ENCODE results near the gene RUNX2.
"Not testable (repeated sequence)": the region's sequence is repeated elsewhere in the genome, so short reads cannot be mapped to it uniquely, and the experiment has no call there.

Gene RUNX2

DNA sequence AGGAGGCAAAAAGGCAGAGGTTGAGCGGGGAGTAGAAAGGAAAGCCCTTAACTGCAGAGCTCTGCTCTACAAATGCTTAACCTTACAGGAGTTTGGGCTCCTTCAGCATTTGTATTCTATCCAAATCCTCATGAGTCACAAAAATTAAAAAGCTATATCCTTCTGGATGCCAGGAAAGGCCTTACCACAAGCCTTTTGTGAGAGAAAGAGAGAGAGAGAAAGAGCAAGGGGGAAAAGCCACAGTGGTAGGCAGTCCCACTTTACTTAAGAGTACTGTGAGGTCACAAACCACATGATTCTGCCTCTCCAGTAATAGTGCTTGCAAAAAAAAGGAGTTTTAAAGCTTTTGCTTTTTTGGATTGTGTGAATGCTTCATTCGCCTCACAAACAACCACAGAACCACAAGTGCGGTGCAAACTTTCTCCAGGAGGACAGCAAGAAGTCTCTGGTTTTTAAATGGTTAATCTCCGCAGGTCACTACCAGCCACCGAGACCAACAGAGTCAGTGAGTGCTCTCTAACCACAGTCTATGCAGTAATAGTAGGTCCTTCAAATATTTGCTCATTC lies at the start of gene RUNX2:
TSS of gene RUNX2 (plus strand) at position 375 of the 567 bp plus-strand sequence. CDS start 397 bp downstream, outside the sequence.
- DNase-seq (ENCODE audit: low read depth in 2 of 2), result no peak

- DNase-seq (ENCODE audit: low read depth in 2 of 2), result no peak
Measured at GRCh38 chr6:45278367-45278766, 49.8 kb upstream of the RUNX2 start.

GRCh38 chr6:45286707-45287106 lies 41.4 kb upstream of the RUNX2 start:
- not testable (repeated sequence) for DNase-seq (ENCODE audit: low read depth in 2 of 2)

- no peak for DNase-seq (ENCODE audit: low read depth in 2 of 2)
Measured at GRCh38 chr6:45289751-45290514, 38.2 kb upstream of the RUNX2 start.

DNA sequence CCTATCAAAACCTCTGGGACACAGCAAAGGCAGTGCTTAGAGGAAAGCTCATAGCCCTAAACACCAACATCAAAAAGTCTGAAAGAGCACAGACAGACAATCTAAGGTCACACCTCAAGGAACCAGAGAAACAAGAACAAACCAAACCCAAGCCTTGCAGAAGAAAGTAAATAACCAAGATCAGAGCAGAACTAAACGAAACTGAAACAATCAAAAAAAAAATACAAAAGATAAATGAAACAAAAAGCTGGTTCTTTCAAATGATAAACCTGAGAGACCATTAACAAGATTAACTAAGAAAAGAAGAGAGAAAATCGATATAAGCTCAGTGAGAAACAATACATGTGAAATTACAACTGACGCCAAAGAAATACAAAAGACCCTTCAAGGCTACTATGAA lies 34.8 kb upstream of the RUNX2 start:
- DNase-seq (ENCODE audit: low read depth in 2 of 2), result no peak

DNA sequence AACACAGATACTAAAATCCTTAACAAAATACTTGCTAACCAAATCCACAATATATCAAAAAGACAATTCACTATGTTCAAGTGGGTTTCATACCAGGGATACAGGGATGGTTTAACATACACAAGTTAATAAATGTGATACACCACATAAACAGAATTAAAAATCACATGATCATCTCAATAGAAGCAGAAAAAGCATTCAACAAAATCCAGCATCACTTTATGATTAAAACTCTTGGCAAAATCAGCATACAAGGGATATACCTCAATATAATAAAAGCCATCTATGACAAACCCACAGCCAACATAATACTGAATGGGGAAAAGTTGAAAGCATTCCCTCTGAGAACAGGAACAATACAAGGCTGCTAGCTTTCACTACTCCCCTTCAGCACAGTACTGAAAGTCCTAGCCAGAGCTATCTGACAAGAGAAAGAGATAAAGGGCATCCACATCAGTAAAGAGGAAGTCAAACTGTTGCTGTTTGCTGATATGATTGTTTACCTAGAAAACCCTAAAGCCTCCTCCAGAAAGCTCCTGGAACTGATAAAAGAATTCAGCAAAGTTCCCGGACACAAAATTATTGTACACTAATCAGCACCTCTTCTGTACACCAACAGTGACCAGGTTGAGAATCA lies 33.9 kb upstream of the RUNX2 start:
- not testable (repeated sequence) for DNase-seq (ENCODE audit: low read depth in 2 of 2)

GRCh38 chr6:45297320-45297719 lies 30.8 kb upstream of the RUNX2 start:
- DNase-seq (ENCODE audit: low read depth in 2 of 2), result no peak

DNA sequence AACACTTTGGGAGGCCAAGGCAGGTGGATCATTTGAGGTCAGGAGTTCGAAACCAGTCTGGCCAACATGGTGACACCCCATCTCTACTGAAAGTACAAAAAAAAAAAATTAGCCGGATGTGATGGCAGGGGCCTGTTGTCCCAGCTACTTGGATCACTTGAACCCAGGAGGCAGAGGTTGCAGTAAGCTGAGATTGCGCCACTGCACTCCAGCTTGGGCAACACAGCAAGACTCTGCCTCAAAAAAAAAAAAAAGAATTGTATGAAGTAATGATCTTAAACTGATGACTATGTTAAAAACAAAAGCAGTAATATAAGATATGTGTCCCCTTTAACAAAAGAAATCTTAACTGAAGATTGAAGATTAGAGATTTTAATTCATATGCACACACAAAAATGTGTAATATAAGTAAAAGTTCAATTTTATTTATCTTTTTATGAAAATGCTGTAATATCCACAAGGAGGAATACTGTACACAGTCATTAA lies 29.0 kb upstream of the RUNX2 start:
- no peak for DNase-seq (ENCODE audit: low read depth in 2 of 2)

DNA sequence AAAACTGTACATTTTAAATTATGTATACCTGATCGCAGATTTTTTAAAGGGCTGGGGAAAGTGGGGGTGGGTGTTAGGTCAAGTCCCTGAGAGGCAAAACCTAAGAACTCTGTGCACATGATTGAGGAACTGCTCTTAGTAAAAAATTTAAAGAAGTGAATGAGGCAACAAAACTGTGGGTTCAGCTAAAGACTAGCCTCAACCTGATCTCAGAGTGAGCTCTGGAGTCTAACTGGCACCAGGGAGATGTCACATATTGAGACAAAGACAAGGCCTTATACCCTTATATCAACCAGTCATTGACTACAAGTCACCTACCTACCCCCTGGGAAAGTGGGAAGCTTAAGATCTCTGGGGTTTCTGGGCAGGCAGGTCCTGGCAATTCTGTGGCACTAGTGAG lies 27.4 kb upstream of the RUNX2 start:
- DNase-seq (ENCODE audit: low read depth in 2 of 2), result no peak

GRCh38 chr6:45301348-45302142 lies 26.6 kb upstream of the RUNX2 start:
- DNase-seq (ENCODE audit: low read depth in 2 of 2), result no peak

DNA sequence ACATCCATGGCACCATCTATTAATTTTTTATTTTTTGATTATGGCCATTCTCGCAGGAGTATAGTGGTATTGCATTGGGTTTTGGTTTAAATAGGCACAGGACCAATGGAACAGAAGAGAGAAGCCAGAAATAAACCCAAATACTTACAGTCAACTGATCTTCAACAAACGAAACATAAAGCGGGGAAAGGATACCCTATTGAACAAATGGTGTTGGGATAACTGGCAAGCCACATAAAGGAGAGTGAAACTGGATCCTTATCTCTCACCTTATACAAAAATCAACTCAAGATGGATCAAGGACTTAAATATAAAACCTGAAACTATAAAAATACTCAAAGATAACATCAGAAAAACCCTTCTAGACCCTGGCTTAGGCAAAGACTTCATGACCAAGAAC lies 25.3 kb upstream of the RUNX2 start:
- no peak for DNase-seq (ENCODE audit: low read depth in 2 of 2)

DNA sequence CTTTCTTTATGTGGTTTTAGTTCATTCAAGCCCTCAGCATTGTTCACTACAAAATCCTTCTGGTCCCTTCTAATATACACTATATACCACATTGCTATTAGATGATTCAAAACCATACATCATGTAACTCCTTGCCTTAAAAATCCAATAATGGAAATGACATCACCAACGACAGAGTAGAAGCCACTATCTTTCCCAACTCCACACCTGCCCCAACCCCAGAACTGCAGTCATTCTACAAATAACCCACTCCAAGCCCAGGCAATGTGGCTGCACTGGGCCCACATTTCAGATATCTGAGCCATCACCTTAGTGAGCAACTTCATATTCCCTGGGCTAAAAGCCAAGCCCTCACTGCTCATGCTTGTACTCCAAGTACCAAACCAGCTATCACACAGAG lies 22.6 kb upstream of the RUNX2 start:
- DNase-seq (ENCODE audit: low read depth in 2 of 2), result no peak

- peak in 1 of 2 donors; percentile 4 for DNase-seq (ENCODE audit: low read depth in 2 of 2)
Measured at GRCh38 chr6:45310118-45310788, 17.9 kb upstream of the RUNX2 start.

DNA sequence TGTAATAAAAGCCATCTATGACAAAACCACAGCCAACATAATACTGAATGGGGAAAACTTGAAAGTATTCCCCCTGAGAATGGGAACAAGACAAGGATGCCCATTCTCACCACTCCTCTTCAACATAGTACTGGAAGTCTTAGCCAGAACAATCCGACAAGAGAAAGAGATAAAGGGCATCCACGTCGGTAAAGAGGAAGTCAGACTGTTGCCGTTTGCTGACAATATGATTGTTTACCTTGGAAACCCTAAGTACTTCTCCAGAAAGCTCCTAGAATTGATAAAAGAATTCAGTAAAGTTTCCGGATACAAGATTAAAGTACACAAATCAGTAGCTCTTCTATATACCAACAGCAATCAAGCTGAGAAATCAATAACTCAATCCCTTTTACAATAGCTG lies 14.0 kb upstream of the RUNX2 start:
- no peak for DNase-seq (ENCODE audit: low read depth in 2 of 2)

DNA sequence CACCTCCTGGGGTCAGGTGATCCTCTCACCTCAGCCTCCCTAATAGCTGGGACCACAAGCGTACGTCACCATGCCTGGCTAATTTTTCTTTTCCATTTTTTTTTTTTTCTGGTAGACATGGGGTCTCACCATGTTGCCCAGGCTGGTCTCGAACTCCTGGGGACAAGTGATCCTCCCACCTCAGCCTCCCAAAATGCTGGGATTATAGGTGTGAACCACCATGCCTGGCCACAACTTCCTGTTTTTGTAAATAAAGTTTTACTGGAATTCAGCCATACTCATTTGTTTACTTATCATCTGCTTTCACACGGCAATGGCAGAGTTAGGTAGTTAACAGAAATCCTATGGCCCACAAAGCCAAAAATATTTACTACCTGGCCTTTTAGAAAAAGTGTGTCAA lies 7.8 kb upstream of the RUNX2 start:
- DNase-seq (ENCODE audit: low read depth in 2 of 2), result no peak

GRCh38 chr6:45323656-45324224 lies 4.4 kb upstream of the RUNX2 start:
- DNase-seq (ENCODE audit: low read depth in 2 of 2), result no peak

DNA sequence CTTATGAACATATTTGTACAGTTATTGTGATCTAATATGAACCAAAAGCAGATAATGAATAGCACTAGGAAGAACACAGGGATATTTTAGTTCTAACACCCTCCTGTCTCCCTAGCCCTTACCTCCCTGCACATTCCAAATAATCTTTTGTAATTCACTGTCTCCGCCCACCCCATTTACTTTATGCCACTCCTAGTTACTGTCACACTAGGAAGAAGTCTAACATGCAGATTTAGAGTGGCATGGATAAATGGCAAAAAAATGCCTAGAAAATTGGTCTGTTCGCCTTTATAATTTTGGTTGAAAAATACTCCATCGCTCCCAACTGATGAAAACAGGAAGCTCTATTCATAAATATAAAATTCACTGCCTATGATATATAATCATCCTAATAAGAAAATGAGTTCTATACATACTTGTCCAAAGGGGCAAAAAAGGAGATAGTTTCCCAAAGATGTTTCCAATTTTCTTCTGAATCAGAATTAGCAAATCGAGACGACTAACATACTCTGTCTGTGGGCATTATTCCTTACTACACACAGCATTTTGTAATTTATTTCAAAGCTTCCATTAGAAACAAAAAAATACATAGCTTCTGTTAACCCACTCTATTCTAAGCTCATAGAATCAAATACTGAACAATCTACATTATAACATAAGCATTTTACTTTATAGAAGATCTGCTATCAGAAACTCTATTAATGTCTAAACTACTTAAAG lies 1.3 kb upstream of the RUNX2 start:
- no peak for DNase-seq (ENCODE audit: low read depth in 2 of 2)

- no peak for DNase-seq (ENCODE audit: low read depth in 2 of 2)
Measured at GRCh38 chr6:45328523-45328922, 393 bp downstream of the RUNX2 start.

DNA sequence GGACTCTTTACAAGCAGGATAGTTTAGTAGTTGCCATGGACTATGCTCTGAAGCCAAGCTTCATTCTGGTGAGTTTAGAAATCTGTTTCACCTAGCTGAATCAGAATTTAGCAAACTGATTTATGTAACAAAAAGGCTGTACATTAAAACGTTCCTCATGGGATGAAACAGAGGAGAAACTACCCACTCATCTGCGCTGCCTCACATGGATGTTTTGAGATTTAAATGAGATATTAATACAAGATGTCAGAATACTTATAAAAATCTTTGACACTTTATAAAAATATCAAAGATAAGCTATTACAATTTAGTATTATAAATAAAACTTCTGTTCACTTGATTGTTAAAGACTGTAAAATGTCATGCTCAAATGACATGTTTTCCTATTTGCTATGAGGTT lies 16.8 kb downstream of the RUNX2 start:
- DNase-seq (ENCODE audit: low read depth in 2 of 2), result no peak

DNA sequence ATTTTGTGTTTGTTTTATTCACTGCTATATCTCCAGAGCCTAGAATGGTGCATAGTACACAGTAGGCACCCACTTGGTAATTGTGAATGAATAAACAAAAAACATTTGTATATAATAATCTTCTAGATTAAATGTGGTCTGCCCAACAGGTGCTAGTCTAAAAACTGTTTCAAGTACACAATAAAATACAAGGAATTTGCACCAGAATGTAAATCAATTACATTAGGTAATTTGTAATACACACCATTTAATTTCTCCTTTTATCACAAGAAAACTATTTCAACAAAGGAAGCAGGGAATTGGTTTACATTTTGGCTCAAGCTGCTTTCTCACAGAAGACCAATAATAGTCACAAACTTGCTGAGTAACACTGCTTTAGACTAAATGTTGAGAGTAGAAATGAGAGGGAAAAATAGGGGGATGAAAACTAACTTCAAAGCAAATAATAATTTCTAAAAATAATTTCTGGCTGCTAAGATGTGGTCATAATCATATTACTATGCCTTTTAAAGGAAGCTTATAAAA lies 22.1 kb downstream of the RUNX2 start:
- DNase-seq (ENCODE audit: low read depth in 2 of 2), result no peak

All from stimulated activated CD8-positive, alpha-beta memory T cell treated with anti-CD3 and anti-CD28 coated beads, Interleukin-2, amount 100 ng/mL, for 1 hour (primary cell).